HepG2 (cell line): Measurements from ENCODE around the gene TLE1. TPM values are rescaled to one million over a fixed set of nuclear protein-coding genes. Genes with fewer than 3 reads are reported as not detected.

Source experiments
- ATAC-seq: fragments of 200-7000 bp; cut with Tn5 transposase; 3 replicates; pipeline ENCODE4 v1.9.1; 2020; ENCODE audit warnings: mild to moderate bottlenecking, moderate library complexity
- BruUV-seq: library from RNA; stranded (reverse); fragments of 400-500 nt; replicated peaks from 2 replicates; lab custom pipeline; 2021; lab: Mats Ljungman, UMichigan
- CTCF ChIA-PET: fragments of 300-600 bp; formaldehyde crosslinking; extraction: SDS; loops from one replicate; lab custom pipeline; 2021; ENCODE audit warnings: low total read pairs, inconsistent platforms, low intra/inter-chr PET ratio; lab: Yijun Ruan, JAX
- POLR2A ChIA-PET: fragments of 350-600 bp; sonication (Branson Sonifier 250); formaldehyde crosslinking; loops from one replicate; lab custom pipeline; 2020; ENCODE audit warnings: antibody characterized with exemption, inconsistent platforms; lab: Yijun Ruan, JAX
- DNase-seq: peaks from one replicate; pipeline ENCODE4 v3.0.0-alpha.2; 2015; ENCODE audit warnings: low spot score
- FAIRE-seq: peaks from 3 replicates; lab custom pipeline; 2011; peaks lifted over from hg19 to GRCh38; lab: Jason Lieb, UNC
- H2AFZ ChIP-seq: one replicate; pipeline ENCODE4 v1.6.1; 2011; ENCODE audit warnings: low read length, inconsistent platforms
- H3K27ac ChIP-seq: fragments of 300-600 bp; 3 replicates; pipeline ENCODE4 v1.8.0; 2011; ENCODE audit warnings: mixed run types, mild to moderate bottlenecking, mixed read lengths, low read length, inconsistent platforms; ENCODE audit not compliant: insufficient read depth; ENCODE audit errors: extremely low read length
- H3K27me3 ChIP-seq, 2 experiments: fragments of 200-600 bp in 1 of 2; 2 replicates in 1 of 2; 3 replicates in 1 of 2; pipeline versions ENCODE4 v1.6.0 to v1.8.0; 2011; ENCODE audit warnings: low read length in 2 of 2, mild to moderate bottlenecking in 2 of 2, moderate library complexity in 2 of 2, inconsistent platforms in 1 of 2; ENCODE audit not compliant: insufficient read depth in 2 of 2, control insufficient read depth in 1 of 2
- H3K36me3 ChIP-seq, 2 experiments: fragments of 200-600 bp in 1 of 2; replicated peaks in 1 of 2; 2 replicates in 1 of 2; 3 replicates in 1 of 2; pipeline versions ENCODE4 v1.5.1 to v1.8.0; 2011; ENCODE audit warnings: low read length in 2 of 2, inconsistent platforms in 1 of 2; ENCODE audit not compliant: insufficient read depth in 2 of 2, control insufficient read depth in 1 of 2
- H3K4me1 ChIP-seq: 2 replicates; pipeline ENCODE4 v1.5.1; 2012; ENCODE audit warnings: low read length, inconsistent platforms; ENCODE audit not compliant: insufficient read depth
- H3K4me2 ChIP-seq: 2 replicates; pipeline ENCODE4 v1.6.0; 2011; ENCODE audit warnings: low read depth, low read length, inconsistent platforms
- H3K4me3 ChIP-seq, 3 experiments: fragments of 200-600 bp in 1 of 3; sonication (generic), shearing (Covaris generic) in 1 of 3; replicated peaks in 1 of 3; 2 replicates each; pipeline ENCODE4 v1.5.1; 2011 to 2016; ENCODE audit warnings: low read length in 3 of 3, inconsistent platforms in 2 of 3, low read depth in 2 of 3, mild to moderate bottlenecking in 2 of 3, control low read depth in 1 of 3, mixed read lengths in 1 of 3; ENCODE audit not compliant: insufficient read depth in 1 of 3
- H3K79me2 ChIP-seq: one replicate; pipeline ENCODE4 v1.6.1; 2011; ENCODE audit warnings: low read length, inconsistent platforms; ENCODE audit not compliant: insufficient read depth
- H3K9ac ChIP-seq: 2 replicates; pipeline ENCODE4 v1.6.0; 2011; ENCODE audit warnings: mild to moderate bottlenecking, low read depth, low read length, inconsistent platforms; ENCODE audit not compliant: insufficient read depth
- H3K9me3 ChIP-seq: 2 replicates; pipeline ENCODE4 v1.5.1; 2012; ENCODE audit warnings: mild to moderate bottlenecking, low read length
- H4K20me1 ChIP-seq: 2 replicates; pipeline ENCODE4 v1.6.0; 2011; ENCODE audit warnings: inconsistent platforms, mild to moderate bottlenecking, low read length, moderate library complexity; ENCODE audit not compliant: insufficient read depth
- DNMT3B ChIP-seq: conservative IDR thresholded peaks from 2 replicates; pipeline ENCODE4 v1.6.1; 2016; ENCODE audit warnings: missing biosample characterization, control low read depth
- FOSL2 ChIP-seq: sonication (generic); formaldehyde crosslinking; IDR thresholded peaks from 2 replicates; pipeline ENCODE4 v1.4.0; 2020; ENCODE audit warnings: missing genetic modification reagents
- FOXA1 ChIP-seq, 2 experiments: fragments of 450-650 bp in 1 of 2; sonication (generic) in 1 of 2; formaldehyde crosslinking in 1 of 2; IDR thresholded peaks; 2 replicates each; pipeline versions ENCODE4 v1.4.0 to v1.6.1; 2016 to 2020; ENCODE audit warnings: missing genetic modification reagents in 1 of 2
- FOXO1 ChIP-seq: sonication (generic); formaldehyde crosslinking; IDR thresholded peaks from 2 replicates; pipeline ENCODE4 v1.4.0; 2020; ENCODE audit warnings: missing genetic modification reagents
- FOXP1 ChIP-seq, 2 experiments: fragments of 450-650 bp in 1 of 2; IDR thresholded peaks; 2 replicates each; pipeline ENCODE4 v1.6.1; 2017 to 2018; ENCODE audit warnings: antibody characterized with exemption in 1 of 2
- NR2F6 ChIP-seq, 2 experiments: IDR thresholded peaks; 2 replicates each; pipeline ENCODE4 v1.6.1; 2016; ENCODE audit warnings: antibody characterized with exemption in 1 of 2, mild to moderate bottlenecking in 1 of 2
- PAF1 ChIP-seq: IDR thresholded peaks from 2 replicates; pipeline ENCODE4 v1.6.1; 2016; ENCODE audit warnings: missing genetic modification reagents, missing compliant biosample characterization
- RBM39 ChIP-seq: fragments of 200-400 bp; formaldehyde crosslinking; IDR thresholded peaks from one replicate; pipeline ENCODE4 v1.6.1; 2018; ENCODE audit warnings: antibody characterized with exemption, mild to moderate bottlenecking, low read depth, low read length; ENCODE audit not compliant: poor library complexity, severe bottlenecking
- SMAD1 ChIP-seq: sonication (generic); formaldehyde crosslinking; IDR thresholded peaks from 2 replicates; pipeline ENCODE4 v1.4.0; 2020; ENCODE audit warnings: missing genetic modification reagents, low read depth, mild to moderate bottlenecking, borderline replicate concordance
- SOX13 ChIP-seq, 3 experiments: fragments of 450-650 bp in 1 of 3; sonication (generic) in 1 of 3; formaldehyde crosslinking in 1 of 3; IDR thresholded peaks in 2 of 3; conservative IDR thresholded peaks in 1 of 3; 2 replicates each; pipeline versions ENCODE4 v1.5.0 to v1.6.1; 2016 to 2020; ENCODE audit warnings: antibody characterized with exemption in 1 of 3, mild to moderate bottlenecking in 1 of 3, missing compliant biosample characterization in 1 of 3, missing genetic modification reagents in 1 of 3, moderate library complexity in 1 of 3
- TRIM24 ChIP-seq: sonication (generic); formaldehyde crosslinking; IDR thresholded peaks from 2 replicates; pipeline ENCODE4 v1.8.0; 2022; ENCODE audit warnings: mild to moderate bottlenecking, missing genetic modification reagents
- ZFP36L2 ChIP-seq: sonication (generic); formaldehyde crosslinking; IDR thresholded peaks from 2 replicates; pipeline ENCODE4 v1.4.0; 2020; ENCODE audit warnings: missing genetic modification reagents
- ZNF354B ChIP-seq: sonication (generic); formaldehyde crosslinking; IDR thresholded peaks from 2 replicates; pipeline ENCODE4 v1.8.0; 2022; ENCODE audit warnings: mild to moderate bottlenecking, missing genetic modification reagents
- ZNF552 ChIP-seq: sonication (generic); formaldehyde crosslinking; IDR thresholded peaks from 2 replicates; pipeline ENCODE4 v1.9.0; 2022; ENCODE audit warnings: missing genetic modification reagents, mild to moderate bottlenecking, borderline replicate concordance
- WGBS: methylation state at CpG from one replicate; pipeline ENCODE4 v1.1.6; 2017; ENCODE audit warnings: low lambda C conversion rate; 5-methylcytosine and 5-hydroxymethylcytosine counted together
- in situ Hi-C: cut with HindIII; loops from 2 replicates; pipeline ENCODE4 v1.10.0; 2017; ENCODE audit warnings: low pct_unique_long_range_greater_than_20kb; ENCODE audit not compliant: extremely low pct_ligation_motif_present
- intact Hi-C: fragments of 100-400 bp; cut with micrococcal nuclease; formaldehyde crosslinking; loops from one replicate; pipeline ENCODE4 v1.10.0; 2022; ENCODE audit not compliant: unreplicated experiment
- polyA plus RNA-seq, 8 experiments: library from polyadenylated mRNA; depleted of rRNA in 3 of 8; stranded (reverse) in 7 of 8; unstranded in 1 of 8; fragments of >200 nt; fragmentation: Illumina TruSeq in 4 of 8; extraction: Trizol in 4 of 8; gene quantifications; 2 replicates each; pipeline versions ENCODE4 v1.2.1 to v1.2.3, GENCODE V29; 2011 to 2016; ENCODE audit warnings: low read depth in 4 of 8, missing spikeins in 1 of 8, mixed read lengths in 1 of 8; ENCODE audit not compliant: insufficient read depth in 1 of 8
- total RNA-seq, 5 experiments: library from RNA; depleted of rRNA; stranded (reverse); fragments of >200 nt; fragmentation: Illumina TruSeq; extraction: Trizol; gene quantifications; 2 replicates each; pipeline ENCODE4 v1.2.3, GENCODE V29; 2016; ENCODE audit warnings: low read depth in 1 of 5
- TF ChIP-seq, protein P1 (sequence below): sonication (generic); formaldehyde crosslinking; IDR thresholded peaks from 2 replicates; pipeline ENCODE4 v1.4.0; 2020; ENCODE audit warnings: missing genetic modification reagents
- TF ChIP-seq, protein P2 (sequence below): IDR thresholded peaks from 2 replicates; pipeline ENCODE4 v1.6.1; 2016; ENCODE audit warnings: missing compliant biosample characterization, missing genetic modification reagents, borderline replicate concordance
- TF ChIP-seq, protein P3 (sequence below): sonication (generic); formaldehyde crosslinking; IDR thresholded peaks from 2 replicates; pipeline ENCODE4 v1.8.1; 2023; ENCODE audit warnings: mild to moderate bottlenecking, missing genetic modification reagents
- TF ChIP-seq, protein P4 (sequence below): IDR thresholded peaks from 2 replicates; pipeline ENCODE4 v1.6.1; 2016; ENCODE audit warnings: missing biosample characterization, missing genetic modification reagents, low read depth
- TF ChIP-seq, protein P5 (sequence below): sonication (generic); formaldehyde crosslinking; IDR thresholded peaks from 2 replicates; pipeline ENCODE4 v1.8.1; 2023; ENCODE audit warnings: missing genetic modification reagents, mild to moderate bottlenecking, borderline replicate concordance

TLE1 gene
- total and polyA plus RNA-seq, 2 of the 13 experiments (the other 11 are each of a cell fraction or from before 2014, with no cell fraction given): 35.9 to 109 TPM

DNA sequence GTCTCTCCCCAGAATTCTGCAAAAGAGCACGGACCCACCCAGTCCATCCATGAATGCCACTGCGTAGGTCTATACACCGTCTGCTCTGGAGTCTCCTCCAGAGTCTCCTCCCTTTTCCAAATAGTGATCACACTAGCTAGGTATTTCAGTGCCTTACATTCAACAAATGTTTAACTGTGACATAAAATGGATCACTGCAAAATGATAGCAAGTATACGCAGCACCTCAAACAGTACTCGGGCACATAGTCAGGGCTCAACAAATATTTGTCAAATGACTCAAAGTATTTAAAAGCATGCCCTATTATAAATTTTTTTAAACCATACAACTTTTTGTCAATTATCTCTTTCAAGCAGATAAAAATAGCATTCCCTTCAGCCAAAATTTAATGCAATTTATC, 60.5 kb downstream of the TLE1 start:
- Histone ChIP-seq H3K4me3 (no peak overlapping the region), H3K27me3 (no peaks in the 10 kb centered on the region)
- intact Hi-C loops: loop anchor here (1.0 to 2.0 kb wide), 5 partner anchors 19 to 106 kb away; no protein-coding TSS in a partner anchor
- TF ChIP-seq FOXO1: no peak
- TF ChIP-seq NR2F6 (IDR thresholded peaks at IDR 0.05): no peak
- no peak for TF ChIP-seq NR2F6 (CRISPR knock-in tag; IDR thresholded peaks at IDR 0.05)
- TF ChIP-seq SMAD1: no peak
- TF ChIP-seq, protein P1, sequence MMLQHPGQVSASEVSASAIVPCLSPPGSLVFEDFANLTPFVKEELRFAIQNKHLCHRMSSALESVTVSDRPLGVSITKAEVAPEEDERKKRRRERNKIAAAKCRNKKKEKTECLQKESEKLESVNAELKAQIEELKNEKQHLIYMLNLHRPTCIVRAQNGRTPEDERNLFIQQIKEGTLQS (CRISPR knock-in tag): peak; percentile 63; the same call in 1 of the 2 replicates
- TF ChIP-seq, protein P2, sequence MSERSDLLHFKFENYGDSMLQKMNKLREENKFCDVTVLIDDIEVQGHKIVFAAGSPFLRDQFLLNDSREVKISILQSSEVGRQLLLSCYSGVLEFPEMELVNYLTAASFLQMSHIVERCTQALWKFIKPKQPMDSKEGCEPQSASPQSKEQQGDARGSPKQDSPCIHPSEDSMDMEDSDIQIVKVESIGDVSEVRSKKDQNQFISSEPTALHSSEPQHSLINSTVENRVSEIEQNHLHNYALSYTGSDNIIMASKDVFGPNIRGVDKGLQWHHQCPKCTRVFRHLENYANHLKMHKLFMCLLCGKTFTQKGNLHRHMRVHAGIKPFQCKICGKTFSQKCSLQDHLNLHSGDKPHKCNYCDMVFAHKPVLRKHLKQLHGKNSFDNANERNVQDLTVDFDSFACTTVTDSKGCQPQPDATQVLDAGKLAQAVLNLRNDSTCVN (CRISPR knock-in tag): peak; percentile 70; the same call in 1 of the 2 replicates
- TF ChIP-seq, protein P3, sequence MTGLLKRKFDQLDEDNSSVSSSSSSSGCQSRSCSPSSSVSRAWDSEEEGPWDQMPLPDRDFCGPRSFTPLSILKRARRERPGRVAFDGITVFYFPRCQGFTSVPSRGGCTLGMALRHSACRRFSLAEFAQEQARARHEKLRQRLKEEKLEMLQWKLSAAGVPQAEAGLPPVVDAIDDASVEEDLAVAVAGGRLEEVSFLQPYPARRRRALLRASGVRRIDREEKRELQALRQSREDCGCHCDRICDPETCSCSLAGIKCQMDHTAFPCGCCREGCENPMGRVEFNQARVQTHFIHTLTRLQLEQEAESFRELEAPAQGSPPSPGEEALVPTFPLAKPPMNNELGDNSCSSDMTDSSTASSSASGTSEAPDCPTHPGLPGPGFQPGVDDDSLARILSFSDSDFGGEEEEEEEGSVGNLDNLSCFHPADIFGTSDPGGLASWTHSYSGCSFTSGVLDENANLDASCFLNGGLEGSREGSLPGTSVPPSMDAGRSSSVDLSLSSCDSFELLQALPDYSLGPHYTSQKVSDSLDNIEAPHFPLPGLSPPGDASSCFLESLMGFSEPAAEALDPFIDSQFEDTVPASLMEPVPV (CRISPR knock-in tag): no peak
- TF ChIP-seq, protein P4, sequence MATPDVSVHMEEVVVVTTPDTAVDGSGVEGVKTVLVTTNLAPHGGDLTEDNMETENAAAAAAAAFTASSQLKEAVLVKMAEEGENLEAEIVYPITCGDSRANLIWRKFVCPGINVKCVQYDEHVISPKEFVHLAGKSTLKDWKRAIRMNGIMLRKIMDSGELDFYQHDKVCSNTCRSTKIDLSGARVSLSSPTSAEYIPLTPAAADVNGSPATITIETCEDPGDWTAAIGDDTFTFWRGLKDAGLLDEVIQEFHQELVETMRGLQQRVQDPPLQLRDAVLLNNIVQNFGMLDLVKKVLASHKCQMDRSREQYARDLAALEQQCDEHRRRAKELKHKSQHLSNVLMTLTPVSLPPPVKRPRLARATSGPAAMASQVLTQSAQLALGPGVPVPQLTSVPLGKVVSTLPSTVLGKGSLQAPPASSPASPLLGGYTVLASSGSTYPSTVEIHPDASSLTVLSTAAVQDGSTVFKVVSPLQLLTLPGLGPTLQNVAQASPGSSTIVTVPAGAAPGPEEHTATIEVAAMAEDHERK: no peak
- TF ChIP-seq RBM39: no peak
- no peak; the same call in 1 of the 2 replicates for TF ChIP-seq DNMT3B (CRISPR knock-in tag)
- TF ChIP-seq TRIM24: no peak
- TF ChIP-seq PAF1: no peak
- TF ChIP-seq, protein P5, sequence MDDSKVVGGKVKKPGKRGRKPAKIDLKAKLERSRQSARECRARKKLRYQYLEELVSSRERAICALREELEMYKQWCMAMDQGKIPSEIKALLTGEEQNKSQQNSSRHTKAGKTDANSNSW: no peak
- no peak for TF ChIP-seq ZNF552 (CRISPR knock-in tag)
- TF ChIP-seq FOXA1 (IDR thresholded peaks at IDR 0.05): no peak
- TF ChIP-seq FOXA1 (CRISPR knock-in tag; IDR thresholded peaks at IDR 0.05): peak; percentile 60
- TF ChIP-seq ZNF354B (CRISPR knock-in tag): no peak
- TF ChIP-seq FOXP1 (IDR thresholded peaks at IDR 0.05): no peak
- TF ChIP-seq FOXP1 (CRISPR knock-in tag; IDR thresholded peaks at IDR 0.05): peak; percentile 12; the same call in 1 of the 2 replicates
- peak; percentile 78 for TF ChIP-seq FOSL2 (CRISPR knock-in tag)
- TF ChIP-seq ZFP36L2 (CRISPR knock-in tag): no peak
- TF ChIP-seq SOX13 (IDR thresholded peaks at IDR 0.05): no peak
- TF ChIP-seq SOX13 (CRISPR knock-in tag; conservative IDR thresholded peaks at IDR 0.05 in 1 of 2, IDR thresholded peaks at IDR 0.05 in 1 of 2): peak in 1 of 2 experiments; percentile 54; a peak in 2 of 4 replicates

More for the DNA sequence above, 60.5 kb downstream of the TLE1 start:
- FAIRE-seq (no peak), ATAC-seq (peak; percentile 68), DNase-seq (peak; percentile 90)
- in situ Hi-C loops: no loop called here
- Histone ChIP-seq H3K9me3 (no peaks in the 10 kb centered on the region), H3K9ac (no peak overlapping the region), H3K4me2 (no peak overlapping the region), H3K79me2 (peaks cover 9% of the 10 kb centered on the region), H4K20me1 (no peaks in the 10 kb centered on the region), H3K27ac (peak overlapping the region; percentile 42), H3K36me3 (peaks cover 6 to 32% of the 10 kb centered on the region in 2 experiments), H3K4me1 (peaks cover 68% of the 10 kb centered on the region), H2AFZ (no peak overlapping the region)
- POLR2A ChIA-PET: interaction anchor here (0.6 to 2.8 kb wide), 5 partner anchors 41 to 91 kb away, joined by 3 to 15 read pairs (median 4); partner anchors contain the start of gene TLE1
- CTCF ChIA-PET: interaction anchor here (0.8 kb wide), 1 partner anchor 58 kb away, joined by 3 read pairs; no protein-coding TSS in a partner anchor
- no TSS peak for BruUV-seq
- WGBS: 60% methylated on average over 5 of the region's 5 CpGs
